KG1 (cell line): Measurements from ENCODE around the gene LGMN.
A peak's percentile ranks its signal among the peaks of the same experiment; 100 is the strongest.

Experiments used
- DNase-seq: peaks from one replicate; lab custom pipeline; 2025; lab: John Stamatoyannopoulos, UW

The LGMN gene

GRCh38 chr14:92760524-92760805 is 12.0 kb upstream of the LGMN start:
- no peak for DNase-seq

GRCh38 chr14:92759679-92760523 is 11.5 kb upstream of the LGMN start:
- no peak for DNase-seq

GRCh38 chr14:92759300-92759678 is 10.9 kb upstream of the LGMN start:
- DNase-seq, result no peak

GRCh38 chr14:92756446-92756845 is 8.0 kb upstream of the LGMN start:
- DNase-seq, result no peak

- DNase-seq, result no peak
Measured at GRCh38 chr14:92755495-92755894, 7.1 kb upstream of the LGMN start.

- DNase-seq, result no peak
Measured at GRCh38 chr14:92754966-92755365, 6.5 kb upstream of the LGMN start.

- peak; percentile 49 for DNase-seq
Measured at GRCh38 chr14:92753250-92753649, 4.8 kb upstream of the LGMN start.

GRCh38 chr14:92751819-92752218 is 3.4 kb upstream of the LGMN start:
- DNase-seq, result no peak

- DNase-seq, result peak; percentile 7
Measured at GRCh38 chr14:92750994-92751400, 2.6 kb upstream of the LGMN start.

- peak; percentile 55 for DNase-seq
Measured at GRCh38 chr14:92750222-92750728, 1.8 kb upstream of the LGMN start.

GRCh38 chr14:92747701-92748258 is 647 bp downstream of the LGMN start:
- DNase-seq, result no peak

- DNase-seq, result no peak
Measured at GRCh38 chr14:92744198-92744597, 4.2 kb downstream of the LGMN start.

GRCh38 chr14:92740440-92740839 is 8.0 kb downstream of the LGMN start:
- DNase-seq, result no peak

- no peak for DNase-seq
Measured at GRCh38 chr14:92737619-92738188, 10.7 kb downstream of the LGMN start.

- no peak for DNase-seq
Measured at GRCh38 chr14:92737206-92737605, 11.2 kb downstream of the LGMN start.

GRCh38 chr14:92735344-92735743 is 13.1 kb downstream of the LGMN start:
- DNase-seq, result no peak

GRCh38 chr14:92734618-92735017 is 13.8 kb downstream of the LGMN start:
- DNase-seq, result no peak

- DNase-seq, result no peak
Measured at GRCh38 chr14:92733007-92733406, 15.4 kb downstream of the LGMN start.

- no peak for DNase-seq
Measured at GRCh38 chr14:92731622-92732115, 16.8 kb downstream of the LGMN start.

GRCh38 chr14:92729634-92730358 is 18.6 kb downstream of the LGMN start:
- no peak for DNase-seq

- DNase-seq, result no peak
Measured at GRCh38 chr14:92728759-92729364, 19.6 kb downstream of the LGMN start.

- DNase-seq, result no peak
Measured at GRCh38 chr14:92726933-92727262, 21.5 kb downstream of the LGMN start.
